HepG2 (cell line): Measurements from ENCODE around the gene ARF4. TPM values are rescaled to one million over a fixed set of nuclear protein-coding genes. Genes with fewer than 3 reads are reported as not detected.

Source experiments
- AKAP8 ChIP-seq: sonication (generic); formaldehyde crosslinking; IDR thresholded peaks from 2 replicates; pipeline ENCODE4 v1.5.1; 2020; ENCODE audit warnings: mild to moderate bottlenecking, missing genetic modification reagents
- ARID3A ChIP-seq: IDR thresholded peaks from 2 replicates; pipeline ENCODE4 v1.6.1; 2012; ENCODE audit warnings: low read depth, low read length, improper control_type of control experiment
- HOXA7 ChIP-seq: sonication (generic); formaldehyde crosslinking; IDR thresholded peaks from 2 replicates; pipeline ENCODE4 v1.8.1; 2022; ENCODE audit warnings: mild to moderate bottlenecking, missing genetic modification reagents, moderate library complexity
- JUNB ChIP-seq: sonication (generic); formaldehyde crosslinking; IDR thresholded peaks from 2 replicates; pipeline ENCODE4 v1.8.0; 2022; ENCODE audit warnings: missing genetic modification reagents, mild to moderate bottlenecking, borderline replicate concordance
- KDM4B ChIP-seq: sonication (generic); formaldehyde crosslinking; IDR thresholded peaks from 2 replicates; pipeline ENCODE4 v1.4.0; 2020; ENCODE audit warnings: missing genetic modification reagents
- MBD4 ChIP-seq: IDR thresholded peaks from 2 replicates; pipeline ENCODE4 v1.6.1; 2012; ENCODE audit warnings: low read length, inconsistent platforms, borderline replicate concordance
- MLX ChIP-seq: IDR thresholded peaks from 2 replicates; pipeline ENCODE4 v1.6.1; 2016
- PRDM15 ChIP-seq: sonication (generic); formaldehyde crosslinking; IDR thresholded peaks from 2 replicates; pipeline ENCODE4 v1.4.0; 2020; ENCODE audit warnings: missing genetic modification reagents
- SMAD3 ChIP-seq: sonication (generic); formaldehyde crosslinking; IDR thresholded peaks from 2 replicates; pipeline ENCODE4 v1.4.0; 2020; ENCODE audit warnings: missing genetic modification reagents
- TBX2 ChIP-seq: sonication (generic); formaldehyde crosslinking; IDR thresholded peaks from 2 replicates; pipeline ENCODE4 v1.5.0; 2020; ENCODE audit warnings: missing genetic modification reagents, mild to moderate bottlenecking, borderline replicate concordance
- ZNF33B ChIP-seq: sonication (generic); formaldehyde crosslinking; IDR thresholded peaks from 2 replicates; pipeline ENCODE4 v1.5.1; 2020; ENCODE audit warnings: mild to moderate bottlenecking, missing genetic modification reagents
- ZNF512B ChIP-seq: sonication (generic); formaldehyde crosslinking; IDR thresholded peaks from 2 replicates; pipeline ENCODE4 v1.5.1; 2020; ENCODE audit warnings: missing genetic modification reagents, mild to moderate bottlenecking, borderline replicate concordance
- ZNF546 ChIP-seq: sonication (generic); formaldehyde crosslinking; conservative IDR thresholded peaks from 2 replicates; pipeline ENCODE4 v1.8.1; 2023; ENCODE audit warnings: mild to moderate bottlenecking, missing genetic modification reagents
- ZNF709 ChIP-seq: sonication (generic); formaldehyde crosslinking; IDR thresholded peaks from 2 replicates; pipeline ENCODE4 v1.5.0; 2020; ENCODE audit warnings: mild to moderate bottlenecking, missing genetic modification reagents
- ZNF83 ChIP-seq: sonication (generic); formaldehyde crosslinking; IDR thresholded peaks from 2 replicates; pipeline ENCODE4 v1.4.0; 2020; ENCODE audit warnings: missing genetic modification reagents, mild to moderate bottlenecking, borderline replicate concordance
- polyA plus RNA-seq, 8 experiments: library from polyadenylated mRNA; depleted of rRNA in 3 of 8; stranded (reverse) in 7 of 8; unstranded in 1 of 8; fragments of >200 nt; fragmentation: Illumina TruSeq in 4 of 8; extraction: Trizol in 4 of 8; gene quantifications; 2 replicates each; pipeline versions ENCODE4 v1.2.1 to v1.2.3, GENCODE V29; 2011 to 2016; ENCODE audit warnings: low read depth in 4 of 8, missing spikeins in 1 of 8, mixed read lengths in 1 of 8; ENCODE audit not compliant: insufficient read depth in 1 of 8
- total RNA-seq, 5 experiments: library from RNA; depleted of rRNA; stranded (reverse); fragments of >200 nt; fragmentation: Illumina TruSeq; extraction: Trizol; gene quantifications; 2 replicates each; pipeline ENCODE4 v1.2.3, GENCODE V29; 2016; ENCODE audit warnings: low read depth in 1 of 5

ARF4 gene
- total and polyA plus RNA-seq, 2 of the 13 experiments (the other 11 are each of a cell fraction or from before 2014, with no cell fraction given): 184 to 250 TPM

- TF ChIP-seq KDM4B (CRISPR knock-in tag) (no peak), ARID3A (no peak), ZNF33B (CRISPR knock-in tag) (no peak), MBD4 (no peak), ZNF512B (CRISPR knock-in tag) (no peak), TBX2 (0 out of 2 replicates have a peak, but pooled peaks have one; percentile 17), JUNB (no peak), SMAD3 (CRISPR knock-in tag) (no peak), HOXA7 (CRISPR knock-in tag) (no peak), PRDM15 (CRISPR knock-in tag) (no peak; the same call in 1 of the 2 replicates), ZNF83 (CRISPR knock-in tag) (no peak), AKAP8 (CRISPR knock-in tag) (no peak; the same call in 1 of the 2 replicates), ZNF546 (CRISPR knock-in tag) (no peak), ZNF709 (CRISPR knock-in tag) (no peak; the same call in 1 of the 2 replicates), MLX (CRISPR knock-in tag) (no peak)
Observed at GRCh38 chr3:57596495-57597126, 533 bp downstream of the ARF4 start (continued).
